Prostate gland (tissue), 1 donor: ENCODE results near the gene OR14J1.

ENCODE experiments used
- POLR2A ChIP-seq: fragments of 450-650 bp; IDR thresholded peaks from one replicate; pipeline ENCODE4 v1.6.1; 2016; ENCODE audit warnings: antibody characterized with exemption, mild to moderate bottlenecking
- POLR2AphosphoS5 ChIP-seq: sonication (generic); formaldehyde crosslinking; IDR thresholded peaks from one replicate; pipeline ENCODE4 v1.6.1; 2017; ENCODE audit warnings: antibody characterized with exemption

GRCh38 chr6:29332676-29333075, 31.2 kb downstream of the OR14J1 start:
- TF ChIP-seq POLR2AphosphoS5: no peak
- no peak for TF ChIP-seq POLR2A
